Transverse colon (tissue), 4 donors: ENCODE results near the gene SHROOM3.

ENCODE experiments used
- CTCF ChIP-seq, 5 experiments: fragments of 200-600 bp in 3 of 5; fragments of 450-650 bp in 2 of 5; sonication (generic) in 3 of 5; IDR thresholded peaks; 1 replicate in 2 of 5; 2 replicates in 3 of 5; pipeline ENCODE4 v1.5.1; 2016 to 2017; ENCODE audit warnings: antibody characterized with exemption in 5 of 5, inconsistent platforms in 3 of 5, mild to moderate bottlenecking in 2 of 5, moderate library complexity in 1 of 5
- EP300 ChIP-seq: sonication (generic); formaldehyde crosslinking; IDR thresholded peaks from one replicate; pipeline ENCODE4 v1.6.1; 2017; ENCODE audit warnings: antibody characterized with exemption, low read depth
- POLR2A ChIP-seq: fragments of 450-650 bp; IDR thresholded peaks from one replicate; pipeline ENCODE4 v1.6.1; 2016; ENCODE audit warnings: antibody characterized with exemption, mild to moderate bottlenecking, moderate library complexity
- POLR2AphosphoS5 ChIP-seq, 3 donors: sonication (generic); formaldehyde crosslinking; IDR thresholded peaks; one replicate each; pipeline ENCODE4 v1.6.1; 2016; ENCODE audit warnings: antibody characterized with exemption in 3 of 3

DNA sequence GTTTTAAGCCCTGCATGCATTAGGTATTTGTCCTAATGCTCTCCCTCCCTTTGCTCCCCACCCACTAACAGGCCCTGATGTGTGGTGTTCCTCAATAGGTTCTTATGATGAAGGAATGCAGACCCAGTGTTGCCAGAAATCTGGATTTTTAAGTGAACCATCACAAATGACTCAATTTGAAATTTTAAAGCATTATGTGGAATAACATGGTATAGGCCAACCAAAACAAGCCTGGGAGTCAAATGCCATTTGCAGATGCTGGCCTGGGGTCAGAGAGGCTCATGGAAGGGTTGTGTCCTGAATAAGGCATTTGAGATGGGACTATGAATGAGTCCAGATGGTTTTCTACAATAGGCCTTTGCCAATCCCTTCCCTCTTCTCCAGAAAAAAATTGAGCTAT is 179.6 kb downstream of the SHROOM3 start:
- TF ChIP-seq POLR2AphosphoS5 (IDR thresholded peaks at IDR 0.05) (no peak), EP300 (no peak), CTCF (IDR thresholded peaks at IDR 0.05) (no peak), POLR2A (no peak)
